Liver (tissue), 9 donors: ENCODE data around the gene NTMT1. TPM values are rescaled to one million over a fixed set of nuclear protein-coding genes. Genes with fewer than 3 reads are reported as not detected.

Experiments
- DNase-seq: peaks from one replicate; pipeline ENCODE4 v3.0.0-alpha.2; 2017; ENCODE audit warnings: low spot score
- H3K27ac ChIP-seq, 2 donors: one replicate each; pipeline ENCODE4 v1.7.0; 2013; ENCODE audit warnings: inconsistent platforms in 2 of 2, low read length in 2 of 2, control low read depth in 1 of 2, low read depth in 1 of 2, mild to moderate bottlenecking in 1 of 2
- H3K27me3 ChIP-seq, 4 donors: one replicate each; pipeline versions ENCODE4 v1.6.1 to v1.7.0; 2013; ENCODE audit warnings: low read length in 3 of 4, inconsistent platforms in 1 of 4, mild to moderate bottlenecking in 1 of 4, moderate library complexity in 1 of 4; ENCODE audit not compliant: control insufficient read depth in 4 of 4, insufficient read depth in 4 of 4
- H3K36me3 ChIP-seq, 4 donors: one replicate each; pipeline versions ENCODE4 v1.6.1 to v1.7.0; 2013; ENCODE audit warnings: low read length in 3 of 4, mild to moderate bottlenecking in 3 of 4, low read depth in 1 of 4, moderate library complexity in 1 of 4; ENCODE audit not compliant: control insufficient read depth in 4 of 4, insufficient read depth in 3 of 4
- H3K4me1 ChIP-seq, 4 donors: one replicate each; pipeline versions ENCODE4 v1.6.1 to v1.7.0; 2013; ENCODE audit warnings: low read length in 3 of 4, mild to moderate bottlenecking in 3 of 4, moderate library complexity in 1 of 4; ENCODE audit not compliant: control insufficient read depth in 4 of 4, insufficient read depth in 4 of 4
- H3K4me3 ChIP-seq, 3 donors: one replicate each; pipeline versions ENCODE4 v1.6.1 to v1.7.0; 2013; ENCODE audit warnings: low read length in 3 of 3, control low read depth in 1 of 3, low read depth in 1 of 3, mild to moderate bottlenecking in 1 of 3
- H3K9ac ChIP-seq, 2 donors: one replicate each; pipeline ENCODE4 v1.7.0; 2013; ENCODE audit warnings: low read length in 2 of 2, mild to moderate bottlenecking in 2 of 2, moderate library complexity in 2 of 2, control low read depth in 1 of 2, low read depth in 1 of 2
- H3K9me3 ChIP-seq, 4 donors: one replicate each; pipeline versions ENCODE4 v1.6.1 to v1.7.0; 2013; ENCODE audit warnings: low read length in 3 of 4; ENCODE audit not compliant: control insufficient read depth in 4 of 4
- EGR1 ChIP-seq, 2 donors: IDR thresholded peaks; 2 replicates each; pipeline ENCODE4 v1.6.1; 2016 to 2018; ENCODE audit warnings: antibody characterized with exemption in 2 of 2, low read depth in 2 of 2
- FOXA1 ChIP-seq: IDR thresholded peaks from 2 replicates; pipeline ENCODE4 v1.6.1; 2016; ENCODE audit warnings: antibody characterized with exemption
- FOXA2 ChIP-seq: IDR thresholded peaks from 2 replicates; pipeline ENCODE4 v1.6.1; 2016; ENCODE audit warnings: antibody characterized with exemption
- GABPA ChIP-seq, 2 donors: IDR thresholded peaks in 1 of 2; conservative IDR thresholded peaks in 1 of 2; 2 replicates each; pipeline ENCODE4 v1.6.1; 2016; ENCODE audit warnings: antibody characterized with exemption in 2 of 2, mild to moderate bottlenecking in 1 of 2, moderate library complexity in 1 of 2
- HNF4A ChIP-seq, 2 donors: conservative IDR thresholded peaks; 2 replicates each; pipeline ENCODE4 v1.6.1; 2016; ENCODE audit warnings: antibody characterized with exemption in 2 of 2, mild to moderate bottlenecking in 2 of 2
- JUND ChIP-seq, 2 donors: IDR thresholded peaks; 2 replicates each; pipeline ENCODE4 v1.6.1; 2016; ENCODE audit warnings: antibody characterized with exemption in 2 of 2
- RAD21 ChIP-seq, 2 donors: IDR thresholded peaks; 2 replicates each; pipeline ENCODE4 v1.6.1; 2016; ENCODE audit warnings: antibody characterized with exemption in 2 of 2, mild to moderate bottlenecking in 2 of 2
- RXRA ChIP-seq, 2 donors: IDR thresholded peaks; 2 replicates each; pipeline ENCODE4 v1.6.1; 2017 to 2018; ENCODE audit warnings: antibody characterized with exemption in 2 of 2, mild to moderate bottlenecking in 1 of 2
- SP1 ChIP-seq: IDR thresholded peaks from 2 replicates; pipeline ENCODE4 v1.6.1; 2018; ENCODE audit warnings: antibody characterized with exemption, mild to moderate bottlenecking
- TAF1 ChIP-seq: conservative IDR thresholded peaks from 2 replicates; pipeline ENCODE4 v1.6.1; 2016; ENCODE audit warnings: antibody characterized with exemption, mild to moderate bottlenecking
- YY1 ChIP-seq: IDR thresholded peaks from 2 replicates; pipeline ENCODE4 v1.6.1; 2016; ENCODE audit warnings: antibody characterized with exemption, mild to moderate bottlenecking
- WGBS: extraction: QIAGEN DNeasy Blood & Tissue Kit; methylation state at CpG from one replicate; pipeline ENCODE4 v1.1.7; 2013; 5-methylcytosine and 5-hydroxymethylcytosine counted together
- polyA plus RNA-seq, 2 donors: library from polyadenylated mRNA; stranded (reverse) in 1 of 2; unstranded in 1 of 2; fragments of 200-250 nt in 1 of 2; fragments of >200 nt in 1 of 2; fragmentation: Nextera tagmentation in 1 of 2; extraction: Ambion mirVana in 1 of 2; gene quantifications; one replicate each; pipeline versions ENCODE4 v1.2.1 to v1.2.3, GENCODE V29; 2013 to 2015
- total RNA-seq, 2 donors: library from RNA; depleted of rRNA; stranded (reverse); fragments of >200 nt; gene quantifications; one replicate each; pipeline ENCODE4 v1.2.3, GENCODE V29; 2014
- TF ChIP-seq, protein P1 (sequence below): fragments of 150-350 bp; IDR thresholded peaks from 2 replicates; pipeline ENCODE4 v1.5.1; 2017; ENCODE audit warnings: improper control_type of control experiment, low read depth, low read length; ENCODE audit not compliant: missing input control
- TF ChIP-seq, protein P2 (sequence below): IDR thresholded peaks from 2 replicates; pipeline ENCODE4 v1.6.1; 2016; ENCODE audit warnings: antibody characterized with exemption
- TF ChIP-seq, protein P3 (sequence below): IDR thresholded peaks from 2 replicates; pipeline ENCODE4 v1.6.1; 2016; ENCODE audit warnings: antibody characterized with exemption, mild to moderate bottlenecking
- TF ChIP-seq, protein P4 (sequence below): IDR thresholded peaks from 2 replicates; pipeline ENCODE4 v1.6.1; 2016; ENCODE audit warnings: antibody characterized with exemption
- TF ChIP-seq, protein P5 (sequence below): IDR thresholded peaks from 2 replicates; pipeline ENCODE4 v1.6.1; 2016; ENCODE audit warnings: antibody characterized with exemption
- donor health status: healthy.
- donor health status: healthy.
- donor health status: healthy.
- donor health status: healthy.
- donor health status: healthy.

Gene NTMT1
- total and polyA plus RNA-seq, 4 donors: 13.1 to 42.5 (median 26.2) TPM

DNA sequence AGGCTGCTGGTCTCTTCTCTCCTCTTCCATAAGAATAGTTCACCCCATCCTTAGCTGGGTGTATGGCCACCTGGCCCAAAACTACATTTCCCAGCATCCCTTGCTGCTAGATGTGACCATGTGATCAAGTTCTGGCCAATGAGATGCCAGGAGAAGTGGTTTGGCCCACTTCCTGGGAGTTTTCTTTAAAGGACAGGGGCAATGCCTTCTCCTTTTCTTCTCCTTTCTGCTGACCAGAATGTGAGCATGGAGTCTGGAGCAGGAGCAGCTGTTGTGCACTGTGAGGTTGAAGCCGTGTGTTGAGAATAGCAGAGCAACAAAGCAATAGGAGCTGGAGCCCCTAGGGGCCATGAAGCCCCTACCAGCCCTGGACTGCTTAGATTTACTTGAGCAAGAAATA is 41.8 kb upstream of the NTMT1 start:
- Histone ChIP-seq H3K36me3 (no peaks in the 10 kb centered on the region), H3K9me3 (no peaks in the 10 kb centered on the region), H3K9ac (no peak overlapping the region), H3K27ac (no peak overlapping the region), H3K27me3 (no peaks in the 10 kb centered on the region), H3K4me3 (no peak overlapping the region), H3K4me1 (no peaks in the 10 kb centered on the region)
- TF ChIP-seq SP1 (no peak), YY1 (peak; percentile 26)
- peak; percentile 68 for DNase-seq
- WGBS: 90% methylated on average over 1 of the region's 1 CpG

DNA sequence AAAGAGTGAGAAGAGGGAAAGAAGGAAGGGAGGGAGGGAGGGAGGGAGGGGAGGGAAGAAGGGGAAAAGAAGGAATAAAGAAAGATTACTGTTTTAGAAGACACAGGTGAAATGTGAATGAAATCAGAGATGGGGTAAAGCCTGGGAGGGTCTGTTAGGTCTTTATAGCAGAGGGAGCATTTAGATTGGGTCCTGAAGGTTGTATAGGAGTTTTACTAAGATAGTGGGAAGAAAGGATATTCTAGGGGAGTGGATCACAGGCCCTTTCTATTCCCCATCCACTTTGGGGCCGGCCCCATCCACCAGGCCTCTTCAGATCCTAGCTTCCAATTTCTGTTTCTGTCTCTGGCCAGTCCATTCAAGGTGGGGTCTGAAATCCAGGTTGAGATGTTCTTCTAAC is 40.6 kb upstream of the NTMT1 start:
- DNase-seq: no peak
- Histone ChIP-seq H3K9me3 (no peaks in the 10 kb centered on the region), H3K27me3 (no peaks in the 10 kb centered on the region), H3K4me1 (no peaks in the 10 kb centered on the region), H3K36me3 (no peaks in the 10 kb centered on the region), H3K9ac (no peak overlapping the region), H3K27ac (no peak overlapping the region), H3K4me3 (no peak overlapping the region)
- TF ChIP-seq RXRA (IDR thresholded peaks at IDR 0.05) (no peak), HNF4A (conservative IDR thresholded peaks at IDR 0.05) (no peak), SP1 (no peak), EGR1 (IDR thresholded peaks at IDR 0.05; ENCODE audit: low read depth in 2 of 2) (no peak), GABPA (IDR thresholded peaks at IDR 0.05 in 1 of 2, conservative IDR thresholded peaks at IDR 0.05 in 1 of 2) (no peak)
- TF ChIP-seq, protein P1, sequence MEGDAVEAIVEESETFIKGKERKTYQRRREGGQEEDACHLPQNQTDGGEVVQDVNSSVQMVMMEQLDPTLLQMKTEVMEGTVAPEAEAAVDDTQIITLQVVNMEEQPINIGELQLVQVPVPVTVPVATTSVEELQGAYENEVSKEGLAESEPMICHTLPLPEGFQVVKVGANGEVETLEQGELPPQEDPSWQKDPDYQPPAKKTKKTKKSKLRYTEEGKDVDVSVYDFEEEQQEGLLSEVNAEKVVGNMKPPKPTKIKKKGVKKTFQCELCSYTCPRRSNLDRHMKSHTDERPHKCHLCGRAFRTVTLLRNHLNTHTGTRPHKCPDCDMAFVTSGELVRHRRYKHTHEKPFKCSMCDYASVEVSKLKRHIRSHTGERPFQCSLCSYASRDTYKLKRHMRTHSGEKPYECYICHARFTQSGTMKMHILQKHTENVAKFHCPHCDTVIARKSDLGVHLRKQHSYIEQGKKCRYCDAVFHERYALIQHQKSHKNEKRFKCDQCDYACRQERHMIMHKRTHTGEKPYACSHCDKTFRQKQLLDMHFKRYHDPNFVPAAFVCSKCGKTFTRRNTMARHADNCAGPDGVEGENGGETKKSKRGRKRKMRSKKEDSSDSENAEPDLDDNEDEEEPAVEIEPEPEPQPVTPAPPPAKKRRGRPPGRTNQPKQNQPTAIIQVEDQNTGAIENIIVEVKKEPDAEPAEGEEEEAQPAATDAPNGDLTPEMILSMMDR: no peak
- TF ChIP-seq, protein P2, sequence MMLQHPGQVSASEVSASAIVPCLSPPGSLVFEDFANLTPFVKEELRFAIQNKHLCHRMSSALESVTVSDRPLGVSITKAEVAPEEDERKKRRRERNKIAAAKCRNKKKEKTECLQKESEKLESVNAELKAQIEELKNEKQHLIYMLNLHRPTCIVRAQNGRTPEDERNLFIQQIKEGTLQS: no peak
- TF ChIP-seq, protein P3, sequence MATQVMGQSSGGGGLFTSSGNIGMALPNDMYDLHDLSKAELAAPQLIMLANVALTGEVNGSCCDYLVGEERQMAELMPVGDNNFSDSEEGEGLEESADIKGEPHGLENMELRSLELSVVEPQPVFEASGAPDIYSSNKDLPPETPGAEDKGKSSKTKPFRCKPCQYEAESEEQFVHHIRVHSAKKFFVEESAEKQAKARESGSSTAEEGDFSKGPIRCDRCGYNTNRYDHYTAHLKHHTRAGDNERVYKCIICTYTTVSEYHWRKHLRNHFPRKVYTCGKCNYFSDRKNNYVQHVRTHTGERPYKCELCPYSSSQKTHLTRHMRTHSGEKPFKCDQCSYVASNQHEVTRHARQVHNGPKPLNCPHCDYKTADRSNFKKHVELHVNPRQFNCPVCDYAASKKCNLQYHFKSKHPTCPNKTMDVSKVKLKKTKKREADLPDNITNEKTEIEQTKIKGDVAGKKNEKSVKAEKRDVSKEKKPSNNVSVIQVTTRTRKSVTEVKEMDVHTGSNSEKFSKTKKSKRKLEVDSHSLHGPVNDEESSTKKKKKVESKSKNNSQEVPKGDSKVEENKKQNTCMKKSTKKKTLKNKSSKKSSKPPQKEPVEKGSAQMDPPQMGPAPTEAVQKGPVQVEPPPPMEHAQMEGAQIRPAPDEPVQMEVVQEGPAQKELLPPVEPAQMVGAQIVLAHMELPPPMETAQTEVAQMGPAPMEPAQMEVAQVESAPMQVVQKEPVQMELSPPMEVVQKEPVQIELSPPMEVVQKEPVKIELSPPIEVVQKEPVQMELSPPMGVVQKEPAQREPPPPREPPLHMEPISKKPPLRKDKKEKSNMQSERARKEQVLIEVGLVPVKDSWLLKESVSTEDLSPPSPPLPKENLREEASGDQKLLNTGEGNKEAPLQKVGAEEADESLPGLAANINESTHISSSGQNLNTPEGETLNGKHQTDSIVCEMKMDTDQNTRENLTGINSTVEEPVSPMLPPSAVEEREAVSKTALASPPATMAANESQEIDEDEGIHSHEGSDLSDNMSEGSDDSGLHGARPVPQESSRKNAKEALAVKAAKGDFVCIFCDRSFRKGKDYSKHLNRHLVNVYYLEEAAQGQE: no peak
- WGBS: 95% methylated on average over 1 of the region's 1 CpG

DNA sequence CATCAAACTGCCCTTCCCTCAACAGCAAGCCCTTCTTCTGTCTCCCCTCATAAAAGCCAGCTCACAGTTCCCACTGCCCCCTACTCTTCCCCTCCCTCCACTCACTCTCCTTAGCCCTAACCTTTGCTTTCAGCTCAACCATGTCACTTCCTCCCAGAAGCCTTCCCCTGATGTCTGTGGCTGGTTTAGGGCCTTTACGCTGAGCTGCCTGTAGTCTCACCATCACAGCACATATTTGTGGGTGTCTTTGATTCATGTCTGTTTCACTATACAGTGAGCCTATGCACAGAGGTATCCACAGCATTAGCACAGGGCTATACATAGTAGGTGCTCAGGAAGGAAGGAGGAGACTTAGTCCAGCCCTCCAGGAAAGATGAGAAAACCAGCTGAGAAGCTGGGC is 39.7 kb upstream of the NTMT1 start:
- no peaks in the 10 kb centered on the region for H3K27me3 ChIP-seq
- no peaks in the 10 kb centered on the region for H3K9me3 ChIP-seq
- H3K36me3 ChIP-seq: no peaks in the 10 kb centered on the region
- DNase-seq: no peak
- H3K4me1 ChIP-seq: no peaks in the 10 kb centered on the region
- H3K9ac ChIP-seq: no peak overlapping the region
- H3K4me3 ChIP-seq: no peak overlapping the region
- 92% methylated on average over 1 of the region's 1 CpG for WGBS
- H3K27ac ChIP-seq: no peak overlapping the region
- TF ChIP-seq GABPA (IDR thresholded peaks at IDR 0.05 in 1 of 2, conservative IDR thresholded peaks at IDR 0.05 in 1 of 2) (no peak), SP1 (no peak), YY1 (no peak), RAD21 (IDR thresholded peaks at IDR 0.05) (no peak), FOXA2 (no peak), JUND (IDR thresholded peaks at IDR 0.05) (no peak), HNF4A (conservative IDR thresholded peaks at IDR 0.05) (no peak), FOXA1 (no peak), EGR1 (IDR thresholded peaks at IDR 0.05; ENCODE audit: low read depth in 2 of 2) (no peak), TAF1 (no peak)
- TF ChIP-seq, protein P4, sequence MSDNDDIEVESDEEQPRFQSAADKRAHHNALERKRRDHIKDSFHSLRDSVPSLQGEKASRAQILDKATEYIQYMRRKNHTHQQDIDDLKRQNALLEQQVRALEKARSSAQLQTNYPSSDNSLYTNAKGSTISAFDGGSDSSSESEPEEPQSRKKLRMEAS: no peak
- TF ChIP-seq, protein P2: no peak
- TF ChIP-seq, protein P5, sequence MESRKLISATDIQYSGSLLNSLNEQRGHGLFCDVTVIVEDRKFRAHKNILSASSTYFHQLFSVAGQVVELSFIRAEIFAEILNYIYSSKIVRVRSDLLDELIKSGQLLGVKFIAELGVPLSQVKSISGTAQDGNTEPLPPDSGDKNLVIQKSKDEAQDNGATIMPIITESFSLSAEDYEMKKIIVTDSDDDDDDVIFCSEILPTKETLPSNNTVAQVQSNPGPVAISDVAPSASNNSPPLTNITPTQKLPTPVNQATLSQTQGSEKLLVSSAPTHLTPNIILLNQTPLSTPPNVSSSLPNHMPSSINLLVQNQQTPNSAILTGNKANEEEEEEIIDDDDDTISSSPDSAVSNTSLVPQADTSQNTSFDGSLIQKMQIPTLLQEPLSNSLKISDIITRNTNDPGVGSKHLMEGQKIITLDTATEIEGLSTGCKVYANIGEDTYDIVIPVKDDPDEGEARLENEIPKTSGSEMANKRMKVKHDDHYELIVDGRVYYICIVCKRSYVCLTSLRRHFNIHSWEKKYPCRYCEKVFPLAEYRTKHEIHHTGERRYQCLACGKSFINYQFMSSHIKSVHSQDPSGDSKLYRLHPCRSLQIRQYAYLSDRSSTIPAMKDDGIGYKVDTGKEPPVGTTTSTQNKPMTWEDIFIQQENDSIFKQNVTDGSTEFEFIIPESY: no peak
- TF ChIP-seq, protein P3: no peak
